ENCODE results near the gene PDCD6IP.

Gene PDCD6IP

GRCh38 chr3:33909547-33909946 lies 111.1 kb downstream of the PDCD6IP start:
- H3K4me3 ChIP-seq (ENCODE audit: control insufficient read depth, low read depth, low read length): no peak overlapping the region
- TF ChIP-seq CTCF (IDR thresholded peaks at IDR 0.05; ENCODE audit: control insufficient read depth, insufficient read depth, low read depth, low read length, missing control alignments): no peak
- DNase-seq (ENCODE audit: low read depth): no peak

- TF ChIP-seq CTCF (IDR thresholded peaks at IDR 0.05; ENCODE audit: control insufficient read depth, insufficient read depth, low read depth, low read length, missing control alignments): no peak
- DNase-seq (ENCODE audit: low read depth): no peak
- no peak overlapping the region for H3K4me3 ChIP-seq (ENCODE audit: control insufficient read depth, low read depth, low read length)
Observed at GRCh38 chr3:33910031-33910430, 111.6 kb downstream of the PDCD6IP start.

GRCh38 chr3:33911525-33912322 lies 113.3 kb downstream of the PDCD6IP start:
- DNase-seq (ENCODE audit: low read depth): no peak
- no peak for TF ChIP-seq CTCF (IDR thresholded peaks at IDR 0.05; ENCODE audit: control insufficient read depth, insufficient read depth, low read depth, low read length, missing control alignments)
- no peak overlapping the region for H3K4me3 ChIP-seq (ENCODE audit: control insufficient read depth, low read depth, low read length)

- TF ChIP-seq CTCF (IDR thresholded peaks at IDR 0.05; ENCODE audit: control insufficient read depth, insufficient read depth, low read depth, low read length, missing control alignments): no peak
- H3K4me3 ChIP-seq (ENCODE audit: control insufficient read depth, low read depth, low read length): no peak overlapping the region
- no peak for DNase-seq (ENCODE audit: low read depth)
Observed at GRCh38 chr3:33914212-33914611, 115.8 kb downstream of the PDCD6IP start.

- no peak for TF ChIP-seq CTCF (IDR thresholded peaks at IDR 0.05; ENCODE audit: control insufficient read depth, insufficient read depth, low read depth, low read length, missing control alignments)
Observed at GRCh38 chr3:33914731-33915379, 116.4 kb downstream of the PDCD6IP start.

GRCh38 chr3:33915796-33916546 lies 117.5 kb downstream of the PDCD6IP start:
- no peak overlapping the region for H3K4me3 ChIP-seq (ENCODE audit: control insufficient read depth, low read depth, low read length)
- peak; percentile 40 for TF ChIP-seq CTCF (IDR thresholded peaks at IDR 0.05; ENCODE audit: control insufficient read depth, insufficient read depth, low read depth, low read length, missing control alignments)
- DNase-seq (ENCODE audit: low read depth): no peak

More at GRCh38 chr3:33914731-33915379, 116.4 kb downstream of the PDCD6IP start:
- H3K4me3 ChIP-seq (ENCODE audit: control insufficient read depth, low read depth, low read length): no peak overlapping the region
- no peak for DNase-seq (ENCODE audit: low read depth)

All from AG09309 (cell line).